Neural cell (in vitro differentiated cells): Measurements from ENCODE around the gene LRP8.

Experiments used
- EP300 ChIP-seq: fragments of 450-650 bp; conservative IDR thresholded peaks from 2 replicates; pipeline ENCODE4 v1.6.1; 2014; ENCODE audit warnings: antibody characterized with exemption, mild to moderate bottlenecking, moderate library complexity; ENCODE audit not compliant: poor library complexity, severe bottlenecking
- EZH2 ChIP-seq: fragments of 200-600, 300-800 bp; shearing (Covaris generic), sonication (generic); IDR thresholded peaks from 2 replicates; pipeline ENCODE4 v1.6.1; 2014; ENCODE audit warnings: antibody characterized with exemption, low read length, borderline replicate concordance, mild to moderate bottlenecking; ENCODE audit not compliant: insufficient read depth, poor library complexity, severe bottlenecking
- MXI1 ChIP-seq: fragments of 450-650 bp; conservative IDR thresholded peaks from 2 replicates; pipeline ENCODE4 v1.6.1; 2014; ENCODE audit warnings: antibody characterized with exemption, mild to moderate bottlenecking; ENCODE audit not compliant: poor library complexity, severe bottlenecking
- POLR2AphosphoS5 ChIP-seq: IDR thresholded peaks from 2 replicates; pipeline ENCODE4 v1.6.1; 2012
- RAD21 ChIP-seq: fragments of 450-650 bp; conservative IDR thresholded peaks from 2 replicates; pipeline ENCODE4 v1.6.1; 2014; ENCODE audit warnings: antibody characterized with exemption, mild to moderate bottlenecking, moderate library complexity
- SMC3 ChIP-seq: fragments of 450-650 bp; conservative IDR thresholded peaks from 2 replicates; pipeline ENCODE4 v1.6.1; 2014; ENCODE audit warnings: antibody characterized with exemption, mild to moderate bottlenecking, moderate library complexity; ENCODE audit not compliant: poor library complexity
- TAF1 ChIP-seq: IDR thresholded peaks from 2 replicates; pipeline ENCODE4 v1.6.1; 2012; ENCODE audit warnings: low read depth
- TF ChIP-seq, protein P1 (sequence below): fragments of 450-650 bp; IDR thresholded peaks from 2 replicates; pipeline ENCODE4 v1.5.1; 2014; ENCODE audit warnings: antibody characterized with exemption, mild to moderate bottlenecking, moderate library complexity; ENCODE audit not compliant: poor library complexity, severe bottlenecking
- TF ChIP-seq, protein P2 (sequence below): IDR thresholded peaks from 2 replicates; pipeline ENCODE4 v1.6.1; 2012; ENCODE audit warnings: borderline replicate concordance

DNA sequence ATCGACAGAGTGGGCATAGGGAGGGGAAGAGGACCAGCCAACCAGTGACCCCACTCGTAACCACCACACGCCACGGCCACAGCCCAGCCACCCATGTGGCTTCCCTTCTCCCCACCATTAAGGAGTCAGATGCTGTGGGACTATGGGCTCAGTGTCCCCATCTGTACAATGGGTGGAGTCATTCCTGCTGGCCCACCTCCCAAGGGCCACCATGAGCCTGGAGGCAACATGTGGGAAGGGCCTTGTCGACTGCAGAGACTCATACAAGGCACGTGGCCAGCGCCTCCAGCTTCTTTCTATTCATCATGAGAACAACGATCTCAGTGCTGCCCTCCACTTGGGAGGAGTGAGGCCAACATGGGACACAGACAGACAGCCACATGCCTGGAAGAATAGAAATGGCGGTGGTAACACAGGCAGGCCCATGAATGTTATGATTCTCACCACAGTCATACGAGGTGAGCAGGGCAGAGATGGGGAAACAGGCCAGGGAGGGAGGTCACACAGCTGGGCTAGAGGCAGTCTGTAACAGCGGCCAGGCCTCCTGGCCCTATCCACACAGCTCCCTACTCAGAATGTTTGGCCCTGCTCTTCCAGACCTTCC is 16.1 kb downstream of the LRP8 start:
- TF ChIP-seq EP300 (no peak), TAF1 (no peak), POLR2AphosphoS5 (no peak), RAD21 (no peak), EZH2 (no peak), SMC3 (no peak), MXI1 (no peak)
- TF ChIP-seq, protein P1, sequence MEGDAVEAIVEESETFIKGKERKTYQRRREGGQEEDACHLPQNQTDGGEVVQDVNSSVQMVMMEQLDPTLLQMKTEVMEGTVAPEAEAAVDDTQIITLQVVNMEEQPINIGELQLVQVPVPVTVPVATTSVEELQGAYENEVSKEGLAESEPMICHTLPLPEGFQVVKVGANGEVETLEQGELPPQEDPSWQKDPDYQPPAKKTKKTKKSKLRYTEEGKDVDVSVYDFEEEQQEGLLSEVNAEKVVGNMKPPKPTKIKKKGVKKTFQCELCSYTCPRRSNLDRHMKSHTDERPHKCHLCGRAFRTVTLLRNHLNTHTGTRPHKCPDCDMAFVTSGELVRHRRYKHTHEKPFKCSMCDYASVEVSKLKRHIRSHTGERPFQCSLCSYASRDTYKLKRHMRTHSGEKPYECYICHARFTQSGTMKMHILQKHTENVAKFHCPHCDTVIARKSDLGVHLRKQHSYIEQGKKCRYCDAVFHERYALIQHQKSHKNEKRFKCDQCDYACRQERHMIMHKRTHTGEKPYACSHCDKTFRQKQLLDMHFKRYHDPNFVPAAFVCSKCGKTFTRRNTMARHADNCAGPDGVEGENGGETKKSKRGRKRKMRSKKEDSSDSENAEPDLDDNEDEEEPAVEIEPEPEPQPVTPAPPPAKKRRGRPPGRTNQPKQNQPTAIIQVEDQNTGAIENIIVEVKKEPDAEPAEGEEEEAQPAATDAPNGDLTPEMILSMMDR, result no peak
- TF ChIP-seq, protein P2, sequence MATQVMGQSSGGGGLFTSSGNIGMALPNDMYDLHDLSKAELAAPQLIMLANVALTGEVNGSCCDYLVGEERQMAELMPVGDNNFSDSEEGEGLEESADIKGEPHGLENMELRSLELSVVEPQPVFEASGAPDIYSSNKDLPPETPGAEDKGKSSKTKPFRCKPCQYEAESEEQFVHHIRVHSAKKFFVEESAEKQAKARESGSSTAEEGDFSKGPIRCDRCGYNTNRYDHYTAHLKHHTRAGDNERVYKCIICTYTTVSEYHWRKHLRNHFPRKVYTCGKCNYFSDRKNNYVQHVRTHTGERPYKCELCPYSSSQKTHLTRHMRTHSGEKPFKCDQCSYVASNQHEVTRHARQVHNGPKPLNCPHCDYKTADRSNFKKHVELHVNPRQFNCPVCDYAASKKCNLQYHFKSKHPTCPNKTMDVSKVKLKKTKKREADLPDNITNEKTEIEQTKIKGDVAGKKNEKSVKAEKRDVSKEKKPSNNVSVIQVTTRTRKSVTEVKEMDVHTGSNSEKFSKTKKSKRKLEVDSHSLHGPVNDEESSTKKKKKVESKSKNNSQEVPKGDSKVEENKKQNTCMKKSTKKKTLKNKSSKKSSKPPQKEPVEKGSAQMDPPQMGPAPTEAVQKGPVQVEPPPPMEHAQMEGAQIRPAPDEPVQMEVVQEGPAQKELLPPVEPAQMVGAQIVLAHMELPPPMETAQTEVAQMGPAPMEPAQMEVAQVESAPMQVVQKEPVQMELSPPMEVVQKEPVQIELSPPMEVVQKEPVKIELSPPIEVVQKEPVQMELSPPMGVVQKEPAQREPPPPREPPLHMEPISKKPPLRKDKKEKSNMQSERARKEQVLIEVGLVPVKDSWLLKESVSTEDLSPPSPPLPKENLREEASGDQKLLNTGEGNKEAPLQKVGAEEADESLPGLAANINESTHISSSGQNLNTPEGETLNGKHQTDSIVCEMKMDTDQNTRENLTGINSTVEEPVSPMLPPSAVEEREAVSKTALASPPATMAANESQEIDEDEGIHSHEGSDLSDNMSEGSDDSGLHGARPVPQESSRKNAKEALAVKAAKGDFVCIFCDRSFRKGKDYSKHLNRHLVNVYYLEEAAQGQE, result no peak
